ENCODE measurements around the gene TM2D3. TPM values are rescaled to one million over a fixed set of nuclear protein-coding genes. Genes with fewer than 3 reads are reported as not detected.

The TM2D3 gene
- total RNA-seq, 2 donors from 2014 or later: 42.6 to 45.6 TPM

- H3K4me3 Mint-ChIP-seq: no peak overlapping the region
- H3K4me1 Mint-ChIP-seq: no peaks in the 10 kb centered on the region
- H3K27ac Mint-ChIP-seq: no peak overlapping the region
- no peaks in the 10 kb centered on the region for H3K36me3 Mint-ChIP-seq (ENCODE audit: low read depth)
- no peak for ATAC-seq (replicated peaks)
- H3K9me3 Mint-ChIP-seq: no peaks in the 10 kb centered on the region
- H3K27me3 Mint-ChIP-seq: no peaks in the 10 kb centered on the region
Measured at GRCh38 chr15:101611580-101612299, 40.4 kb downstream of the TM2D3 start.

- no peaks in the 10 kb centered on the region for H3K9me3 Mint-ChIP-seq
- H3K27me3 Mint-ChIP-seq: no peaks in the 10 kb centered on the region
- no peak overlapping the region for H3K27ac Mint-ChIP-seq
- no peak overlapping the region for H3K4me3 Mint-ChIP-seq
- no peaks in the 10 kb centered on the region for H3K4me1 Mint-ChIP-seq
- ATAC-seq (replicated peaks): no peak
- H3K36me3 Mint-ChIP-seq (ENCODE audit: low read depth): no peaks in the 10 kb centered on the region
Measured at GRCh38 chr15:101611007-101611406, 41.2 kb downstream of the TM2D3 start.

DNA sequence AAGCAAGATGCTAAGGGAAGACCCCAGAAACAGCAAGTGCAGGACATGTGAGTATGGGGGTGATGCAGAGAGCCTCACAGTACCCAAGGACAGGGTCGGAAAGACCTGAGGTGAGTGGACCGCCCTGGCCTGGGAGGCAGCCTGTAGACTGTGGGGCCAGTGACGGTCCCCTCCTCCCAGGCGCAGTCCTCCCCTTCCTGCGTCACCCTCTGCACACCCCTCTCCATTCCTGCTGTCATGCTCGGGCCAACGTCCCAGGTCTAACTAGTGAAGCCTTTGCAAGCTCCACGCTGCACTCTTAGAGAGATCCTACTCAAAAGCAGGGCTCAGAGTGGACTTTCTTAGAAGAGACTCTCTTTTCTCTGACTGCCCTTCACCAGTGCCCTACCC is 41.6 kb downstream of the TM2D3 start:
- ATAC-seq (replicated peaks): no peak
- no peak overlapping the region for H3K27ac Mint-ChIP-seq
- no peaks in the 10 kb centered on the region for H3K4me1 Mint-ChIP-seq
- no peaks in the 10 kb centered on the region for H3K36me3 Mint-ChIP-seq (ENCODE audit: low read depth)
- H3K9me3 Mint-ChIP-seq: no peaks in the 10 kb centered on the region
- no peaks in the 10 kb centered on the region for H3K27me3 Mint-ChIP-seq
- H3K4me3 Mint-ChIP-seq: no peak overlapping the region

GRCh38 chr15:101609742-101610610 is 42.2 kb downstream of the TM2D3 start:
- Mint-ChIP-seq H3K9me3 (no peaks in the 10 kb centered on the region), H3K27me3 (no peaks in the 10 kb centered on the region), H3K4me3 (no peak overlapping the region), H3K4me1 (no peaks in the 10 kb centered on the region), H3K27ac (no peak overlapping the region), H3K36me3 (ENCODE audit: low read depth) (no peaks in the 10 kb centered on the region)
- no peak for ATAC-seq (replicated peaks)

DNA sequence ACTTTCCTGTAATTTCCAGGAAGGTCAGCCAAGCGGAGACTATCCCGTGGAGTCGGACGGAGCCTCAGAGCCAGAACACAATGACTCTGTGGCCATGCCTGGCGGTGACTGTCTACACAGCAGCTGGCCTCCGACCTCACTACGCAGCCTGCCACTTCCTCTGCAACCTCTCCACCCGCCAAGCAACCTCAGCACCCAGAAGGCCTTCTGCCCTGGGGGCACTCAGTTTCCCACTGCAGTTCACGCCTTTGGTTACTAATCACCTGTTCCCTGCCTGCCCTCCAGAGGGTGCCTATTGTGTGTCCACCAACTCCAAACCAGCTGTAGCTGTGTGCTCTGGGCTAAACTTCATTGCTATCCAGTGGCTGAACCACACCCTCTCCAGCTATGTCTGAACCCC is 44.0 kb downstream of the TM2D3 start:
- H3K36me3 Mint-ChIP-seq (ENCODE audit: low read depth): no peaks in the 10 kb centered on the region
- no peak for ATAC-seq (replicated peaks)
- no peaks in the 10 kb centered on the region for H3K9me3 Mint-ChIP-seq
- no peak overlapping the region for H3K27ac Mint-ChIP-seq
- peaks cover 11% of the 10 kb centered on the region for H3K27me3 Mint-ChIP-seq
- H3K4me3 Mint-ChIP-seq: no peak overlapping the region
- no peaks in the 10 kb centered on the region for H3K4me1 Mint-ChIP-seq

DNA sequence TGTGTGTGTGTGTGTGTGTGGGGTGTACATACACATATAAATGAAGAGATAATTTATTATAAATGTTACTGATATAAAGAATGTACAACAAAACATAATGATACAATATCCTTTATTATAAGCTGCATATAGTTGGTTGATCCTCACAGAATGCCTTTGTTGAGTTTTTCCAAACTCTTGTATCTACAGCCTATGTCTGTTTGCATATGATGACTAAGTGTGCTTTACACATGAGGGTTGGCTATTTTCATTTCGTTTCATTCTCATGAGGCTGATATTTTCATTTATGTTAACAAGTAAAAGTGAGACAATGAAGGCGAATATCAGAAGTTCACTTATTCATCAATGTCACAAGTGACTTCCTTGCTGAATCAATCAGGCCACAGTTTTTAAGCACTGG is 45.1 kb downstream of the TM2D3 start:
- Mint-ChIP-seq H3K36me3 (ENCODE audit: low read depth) (no peaks in the 10 kb centered on the region), H3K4me3 (no peak overlapping the region), H3K4me1 (no peaks in the 10 kb centered on the region), H3K27ac (no peak overlapping the region), H3K9me3 (no peaks in the 10 kb centered on the region), H3K27me3 (peaks cover 13% of the 10 kb centered on the region)
- ATAC-seq (replicated peaks): no peak

- H3K27me3 Mint-ChIP-seq: peaks cover 23% of the 10 kb centered on the region
- ATAC-seq (replicated peaks): no peak
- no peaks in the 10 kb centered on the region for H3K36me3 Mint-ChIP-seq (ENCODE audit: low read depth)
- no peak overlapping the region for H3K4me3 Mint-ChIP-seq
- no peak overlapping the region for H3K27ac Mint-ChIP-seq
- no peaks in the 10 kb centered on the region for H3K9me3 Mint-ChIP-seq
- no peaks in the 10 kb centered on the region for H3K4me1 Mint-ChIP-seq
Measured at GRCh38 chr15:101604124-101604874, 47.9 kb downstream of the TM2D3 start.

DNA sequence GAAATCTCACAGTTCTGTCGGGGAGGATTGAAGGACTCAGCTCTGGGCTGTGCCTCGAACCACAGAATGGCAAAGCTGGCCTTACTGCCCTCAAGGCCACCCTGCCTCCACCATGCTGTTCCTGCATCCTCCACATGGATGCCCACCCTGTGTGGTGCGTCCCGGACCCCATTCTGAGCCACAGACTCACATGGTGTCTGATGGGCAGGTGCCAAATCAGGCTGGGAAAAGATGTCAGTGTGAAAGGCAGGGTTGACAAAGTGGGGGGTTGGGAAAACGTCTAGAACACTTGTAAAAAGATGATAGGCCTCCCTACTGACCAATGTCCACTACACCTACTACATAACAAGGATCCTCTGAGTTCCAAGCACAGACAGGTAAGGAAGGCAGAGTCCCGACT is 49.4 kb downstream of the TM2D3 start:
- Mint-ChIP-seq H3K27ac (no peak overlapping the region), H3K4me3 (no peak overlapping the region), H3K9me3 (peaks cover 4% of the 10 kb centered on the region), H3K27me3 (peaks cover 34% of the 10 kb centered on the region), H3K4me1 (no peaks in the 10 kb centered on the region), H3K36me3 (ENCODE audit: low read depth) (no peaks in the 10 kb centered on the region)
- no peak for ATAC-seq (replicated peaks)

DNA sequence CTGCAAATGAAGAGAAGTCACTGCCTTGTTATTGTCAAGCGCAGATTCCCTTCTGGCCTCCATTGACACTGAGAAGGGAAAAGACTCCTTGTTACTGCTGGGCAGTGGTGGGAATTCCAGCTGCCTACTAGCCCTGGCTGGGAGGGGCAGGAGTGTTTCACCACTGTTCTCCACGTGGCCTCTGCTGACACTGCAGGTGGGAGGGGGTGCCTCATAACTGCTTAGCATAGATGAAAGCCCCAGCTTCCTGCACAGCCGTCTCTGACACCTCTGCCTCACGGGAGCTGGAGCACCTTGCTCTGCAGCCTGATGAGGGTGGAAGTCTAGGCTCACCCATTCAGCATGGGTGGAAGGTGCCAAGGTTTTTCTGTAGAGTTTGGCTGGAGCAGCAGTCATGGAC is 52.1 kb downstream of the TM2D3 start:
- Mint-ChIP-seq H3K9me3 (peaks cover 20% of the 10 kb centered on the region), H3K27ac (no peak overlapping the region), H3K4me3 (no peak overlapping the region), H3K4me1 (no peaks in the 10 kb centered on the region), H3K36me3 (ENCODE audit: low read depth) (no peaks in the 10 kb centered on the region), H3K27me3 (peaks cover 56% of the 10 kb centered on the region)
- no peak for ATAC-seq (replicated peaks)

- Mint-ChIP-seq H3K9me3 (peaks cover 22% of the 10 kb centered on the region), H3K36me3 (ENCODE audit: low read depth) (no peaks in the 10 kb centered on the region), H3K4me1 (no peaks in the 10 kb centered on the region), H3K4me3 (no peak overlapping the region), H3K27me3 (peaks cover 54% of the 10 kb centered on the region), H3K27ac (no peak overlapping the region)
- ATAC-seq (replicated peaks): no peak
Measured at GRCh38 chr15:101599091-101599490, 53.1 kb downstream of the TM2D3 start.

DNA sequence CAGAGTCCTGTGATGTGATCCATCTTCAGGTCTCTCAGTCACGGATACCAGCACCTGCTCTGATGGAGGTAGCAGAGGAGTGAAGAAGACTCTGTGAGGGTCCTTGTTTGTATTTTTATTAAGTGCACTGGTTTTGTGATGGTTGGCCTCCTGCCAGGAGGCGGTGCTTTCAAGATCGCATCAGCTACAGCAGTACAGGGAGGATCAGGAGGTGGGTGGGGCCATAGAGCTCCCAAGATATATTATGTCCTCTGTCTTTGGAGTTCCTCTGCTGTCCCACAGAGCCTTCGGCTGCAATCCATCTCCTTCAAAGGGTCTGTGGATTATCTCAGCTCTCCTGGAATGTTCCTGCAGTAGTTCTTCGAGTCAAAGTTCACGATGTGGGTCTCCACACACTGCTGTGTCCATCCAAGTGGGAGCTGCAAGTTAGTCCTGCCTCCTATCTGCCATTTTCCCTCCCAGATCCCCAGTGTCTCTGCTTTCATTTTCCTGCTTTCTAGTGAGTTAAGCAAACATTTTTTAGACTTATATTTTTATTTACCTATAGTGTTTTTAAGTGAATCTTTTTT is 54.7 kb downstream of the TM2D3 start:
- Mint-ChIP-seq H3K9me3 (peaks cover 22% of the 10 kb centered on the region), H3K4me3 (no peak overlapping the region), H3K27ac (no peak overlapping the region), H3K27me3 (peaks cover 56% of the 10 kb centered on the region), H3K4me1 (no peaks in the 10 kb centered on the region), H3K36me3 (ENCODE audit: low read depth) (no peaks in the 10 kb centered on the region)
- no peak for ATAC-seq (replicated peaks)

GRCh38 chr15:101596633-101597032 is 55.5 kb downstream of the TM2D3 start:
- no peak for ATAC-seq (replicated peaks)
- H3K4me1 Mint-ChIP-seq: no peaks in the 10 kb centered on the region
- no peak overlapping the region for H3K27ac Mint-ChIP-seq
- H3K27me3 Mint-ChIP-seq: peaks cover 56% of the 10 kb centered on the region
- H3K4me3 Mint-ChIP-seq: no peak overlapping the region
- H3K9me3 Mint-ChIP-seq: peaks cover 22% of the 10 kb centered on the region
- H3K36me3 Mint-ChIP-seq (ENCODE audit: low read depth): no peaks in the 10 kb centered on the region

Data from activated T-helper 17 cell treated with anti-CD3 and anti-CD28 coated beads, Interleukin-2, amount 50 U/mL, for 72 hours (primary cell).